Vagina (tissue), 2 donors: ENCODE results near the gene SLC9A1.

Experiments used
- CTCF ChIP-seq, 3 experiments: fragments of 450-650 bp in 2 of 3; fragments of 200-600 bp in 1 of 3; sonication (generic) in 1 of 3; IDR thresholded peaks; one replicate each; pipeline ENCODE4 v1.5.1; 2017 to 2019; ENCODE audit warnings: antibody characterized with exemption in 3 of 3, mild to moderate bottlenecking in 2 of 3, moderate library complexity in 2 of 3
- POLR2A ChIP-seq, 2 donors: fragments of 450-650 bp; IDR thresholded peaks; one replicate each; pipeline ENCODE4 v1.6.1; 2017; ENCODE audit warnings: antibody characterized with exemption in 2 of 2, mild to moderate bottlenecking in 2 of 2, moderate library complexity in 2 of 2
- POLR2AphosphoS5 ChIP-seq, 2 donors: sonication (generic); formaldehyde crosslinking; IDR thresholded peaks; one replicate each; pipeline ENCODE4 v1.9.0; 2017; ENCODE audit warnings: antibody characterized with exemption in 2 of 2, mild to moderate bottlenecking in 2 of 2, low read depth in 1 of 2; ENCODE audit not compliant: insufficient read depth in 1 of 2

GRCh38 chr1:27109103-27109822 lies 45.7 kb downstream of the SLC9A1 start:
- TF ChIP-seq POLR2A (IDR thresholded peaks at IDR 0.05), result no peak
- no peak for TF ChIP-seq CTCF (IDR thresholded peaks at IDR 0.05)
- TF ChIP-seq POLR2AphosphoS5 (IDR thresholded peaks at IDR 0.05; ENCODE audit: insufficient read depth in 1 of 2, low read depth in 1 of 2), result no peak
